ENCODE measurements around the gene NOP56.
"Not testable (repeated sequence)": the region's sequence is repeated elsewhere in the genome, so short reads cannot be mapped to it uniquely, and the experiment has no call there.

Gene NOP56

DNA sequence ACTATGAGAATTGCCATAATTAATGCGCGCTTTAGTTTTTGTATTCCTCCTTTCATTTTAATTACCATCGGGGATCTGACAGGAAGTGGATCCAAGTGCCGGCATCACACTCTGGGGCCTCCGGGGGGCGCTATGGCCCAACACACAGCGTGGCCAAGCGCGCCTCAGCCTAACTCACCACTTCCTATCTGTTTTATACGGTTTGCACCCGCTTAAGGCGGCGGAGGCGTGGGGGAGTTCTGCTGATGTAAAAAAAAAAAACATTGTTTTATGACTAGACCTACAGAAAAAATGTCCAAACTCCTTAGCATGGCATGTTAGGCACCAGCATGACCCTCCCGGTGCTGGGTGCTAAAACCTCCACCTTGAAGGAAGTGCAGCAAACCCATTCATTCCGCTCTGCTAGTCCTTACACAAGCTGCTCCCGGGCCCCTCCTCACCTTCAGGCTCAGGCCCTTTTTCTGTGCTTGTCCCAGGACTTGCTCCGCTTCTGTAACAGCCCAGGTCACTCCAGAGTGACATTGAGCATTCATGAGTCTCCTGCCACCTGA is 35.7 kb downstream of the NOP56 start:
- DNase-seq = peak; percentile 80

DNA sequence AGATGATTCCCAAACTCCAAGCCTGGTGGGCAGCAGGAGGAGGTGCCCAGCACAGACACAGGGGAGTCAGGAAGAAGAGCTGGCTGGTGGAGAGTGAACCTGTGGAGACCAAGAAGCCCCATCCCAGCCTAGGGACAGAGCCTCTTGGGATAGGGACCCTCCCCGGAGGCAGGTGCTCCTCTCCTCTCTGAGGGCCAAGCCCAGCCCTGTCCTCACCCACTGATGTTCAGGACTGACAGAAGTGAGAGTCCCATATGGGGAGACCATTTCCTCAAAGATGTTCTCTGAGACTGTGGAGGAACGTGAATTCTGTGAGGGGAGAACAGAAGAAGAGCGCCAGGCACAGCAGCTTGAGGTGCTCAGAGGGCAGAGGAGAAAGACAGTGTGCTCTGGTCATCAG is 37.8 kb downstream of the NOP56 start:
- DNase-seq = no peak

DNA sequence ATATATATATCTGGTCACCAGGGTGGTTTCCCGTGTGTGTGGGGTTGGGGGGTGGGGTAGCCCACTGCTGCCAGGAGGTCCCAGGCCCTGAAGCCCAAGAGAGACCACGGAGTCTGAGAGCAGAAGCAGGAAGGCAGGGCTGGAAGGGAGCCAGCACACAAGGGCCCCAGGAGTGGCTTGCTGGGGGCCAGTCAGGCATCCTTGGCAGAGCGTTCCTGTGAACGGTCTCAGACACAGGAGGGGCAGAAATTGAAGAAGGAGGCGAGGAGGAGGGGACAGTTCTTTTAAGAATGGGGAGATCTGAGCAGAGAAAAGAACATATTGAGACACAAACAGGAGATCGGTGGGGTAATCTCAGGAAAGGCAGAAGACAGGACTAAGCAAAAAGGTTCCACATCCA is 38.3 kb downstream of the NOP56 start:
- no peak for DNase-seq

DNA sequence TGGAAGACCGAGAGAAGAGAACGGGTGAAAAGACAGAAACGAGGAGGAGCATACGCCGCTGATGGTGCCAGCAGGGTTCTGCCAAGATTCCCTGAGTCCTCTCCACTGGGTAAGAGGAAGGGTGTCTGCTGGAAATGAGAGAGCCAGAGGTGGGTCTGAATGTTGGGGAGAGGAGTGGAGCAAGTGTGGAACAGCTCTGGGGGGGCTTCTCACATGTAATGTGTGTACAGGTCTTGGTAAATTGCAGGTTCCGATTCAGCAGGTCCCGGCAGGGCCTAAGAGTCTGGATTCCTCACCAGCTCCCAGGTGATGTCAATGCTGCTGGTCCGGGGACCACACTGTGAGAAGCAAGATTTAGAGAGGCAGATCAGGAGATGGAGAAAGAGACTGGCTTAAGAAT is 38.7 kb downstream of the NOP56 start:
- DNase-seq = no peak

DNA sequence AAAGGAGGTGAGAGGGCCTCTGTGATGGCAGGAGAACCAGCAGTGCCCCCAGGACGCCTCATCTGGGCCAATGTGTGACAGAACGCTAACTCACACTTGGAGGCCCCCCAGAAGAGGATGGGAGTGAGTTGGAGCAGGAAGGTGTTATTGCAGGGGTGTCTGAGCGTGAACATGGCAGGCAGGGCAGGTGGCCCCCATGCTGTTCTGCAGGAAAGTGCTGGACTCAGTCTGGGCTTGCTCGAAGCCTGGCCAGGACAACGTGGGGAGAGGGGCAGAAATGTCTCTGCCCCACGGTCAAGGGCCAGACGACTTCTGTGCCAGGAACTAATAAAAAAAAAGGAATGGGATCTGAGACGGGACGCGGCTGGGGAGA is 39.2 kb downstream of the NOP56 start:
- no peak for DNase-seq

DNA sequence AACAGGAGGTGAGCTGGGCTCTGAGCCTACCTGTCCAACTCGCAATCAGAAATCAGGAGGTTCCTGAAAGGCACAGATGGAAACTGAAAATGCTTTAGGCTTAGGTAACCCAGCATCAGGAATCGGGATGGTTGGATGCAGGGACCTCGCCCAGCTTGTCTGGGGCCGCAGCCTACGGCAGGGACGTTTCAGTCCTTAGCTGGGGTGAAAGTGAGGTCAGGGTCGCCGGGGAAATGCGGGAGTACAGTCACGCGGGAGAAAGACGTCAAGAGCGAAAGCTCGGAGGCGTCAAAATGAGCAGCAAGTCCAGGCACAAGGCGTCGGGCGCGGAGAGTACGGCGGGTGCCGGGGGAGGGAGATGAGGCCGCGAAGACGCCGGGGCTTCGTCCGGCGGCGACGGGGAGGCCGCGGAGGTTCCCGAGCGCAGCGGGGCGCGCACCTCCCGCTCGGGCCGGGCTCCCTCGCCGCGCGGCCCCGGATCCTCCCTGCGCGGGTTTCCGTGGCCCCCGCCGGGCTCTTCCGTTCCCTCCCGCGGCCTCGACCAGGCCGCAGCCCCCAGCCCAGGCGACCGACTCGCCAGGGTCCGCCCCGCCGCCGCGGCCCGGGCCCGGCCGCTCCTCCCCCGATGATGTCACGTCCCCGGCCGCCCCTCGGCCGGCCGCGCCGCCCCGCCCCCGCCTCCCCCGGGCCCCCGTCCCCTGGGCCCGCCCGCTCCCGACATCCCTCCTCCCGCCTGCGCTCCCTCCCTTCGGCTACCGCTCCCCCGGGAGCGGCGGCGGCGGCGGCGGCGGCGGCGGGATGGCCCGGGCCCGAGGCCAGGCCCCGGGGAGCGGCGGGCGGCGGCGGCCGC is 39.8 kb downstream of the NOP56 start, which contains the start of gene EBF4:
EBF4 (plus strand) TSS at position 745 of the 850 bp plus-strand sequence. CDS start 866 bp downstream, outside the sequence.
- DNase-seq = peak; percentile 63

DNA sequence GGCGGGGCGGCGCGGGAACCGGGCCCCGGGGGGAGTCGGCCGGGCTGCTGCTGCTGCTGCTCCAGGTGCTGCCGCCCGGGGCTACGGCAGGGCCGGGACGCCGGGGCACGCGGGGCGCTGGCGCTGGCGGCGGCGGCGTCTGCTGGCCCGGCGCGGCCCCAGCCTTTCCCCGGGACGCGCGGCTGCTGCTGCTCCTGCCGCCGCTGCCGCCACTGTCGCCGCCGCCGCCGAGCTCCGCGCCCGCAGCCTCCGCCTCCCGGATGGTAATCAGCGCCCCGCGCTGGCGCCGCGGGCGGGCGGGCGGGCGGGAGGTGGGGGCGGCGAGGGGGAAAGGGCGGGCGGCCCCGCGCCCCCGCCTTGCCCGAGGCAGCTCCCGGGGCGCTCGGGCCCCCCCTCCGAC is 40.5 kb downstream of the NOP56 start:
- DNase-seq = no peak

DNA sequence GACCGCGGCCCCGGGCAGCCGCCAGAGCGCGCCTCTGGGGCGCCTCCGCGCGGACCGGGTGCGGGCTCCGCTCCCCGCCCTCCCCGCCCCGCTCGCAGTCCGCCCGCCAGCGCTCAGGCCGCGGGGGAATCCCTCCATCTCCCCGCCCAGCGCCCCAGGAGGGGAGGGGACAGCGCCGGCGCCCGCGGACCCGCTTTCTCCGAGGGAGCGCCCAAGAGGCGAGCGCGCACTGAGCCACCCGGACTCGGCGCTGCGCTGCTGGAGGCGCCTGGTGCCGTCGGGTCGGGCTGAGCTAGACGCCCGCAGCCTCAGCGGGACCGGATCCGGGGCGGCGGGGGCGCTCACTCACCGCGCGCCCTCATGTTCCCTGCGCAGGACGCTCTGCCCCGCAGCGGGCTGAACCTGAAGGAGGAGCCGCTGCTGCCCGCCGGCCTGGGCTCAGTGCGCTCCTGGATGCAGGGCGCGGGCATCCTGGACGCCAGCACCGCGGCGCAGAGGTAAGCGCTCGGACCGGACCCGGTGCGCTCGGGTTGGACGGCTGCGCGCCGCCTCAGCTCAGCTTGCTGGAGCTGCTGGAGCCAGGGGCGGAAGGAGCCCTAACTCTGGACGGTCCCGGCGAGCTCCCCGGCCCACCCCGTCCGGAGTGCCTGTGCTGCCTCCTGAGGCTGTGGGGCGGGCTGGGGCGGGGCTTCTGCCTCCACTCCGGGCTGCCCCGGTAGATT is 41.0 kb downstream of the NOP56 start:
- DNase-seq = peak; percentile 36

DNA sequence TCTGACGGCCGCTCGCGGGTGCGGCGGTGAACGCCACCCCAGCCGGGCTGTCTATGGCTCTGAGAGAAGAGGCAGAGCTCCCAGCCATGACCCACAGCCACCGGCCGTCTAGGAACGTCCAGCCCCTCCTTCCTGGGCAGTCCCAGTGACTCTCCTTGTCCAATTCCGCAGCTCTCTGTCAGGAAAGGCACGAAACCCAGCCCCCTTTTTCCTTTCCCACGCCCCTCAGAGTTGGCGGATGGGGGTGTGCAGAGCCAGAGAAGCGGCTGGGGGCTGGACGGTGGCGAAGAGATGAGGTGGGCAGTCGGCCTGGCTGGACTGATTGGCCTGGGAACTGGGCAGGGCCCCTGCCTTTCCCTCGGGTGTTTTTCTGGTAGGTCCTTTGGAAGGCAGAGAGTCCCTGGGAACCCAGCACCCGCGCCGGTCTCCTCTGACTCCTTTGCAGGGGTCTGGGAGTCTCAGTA is 41.6 kb downstream of the NOP56 start:
- DNase-seq = peak; percentile 12

DNA sequence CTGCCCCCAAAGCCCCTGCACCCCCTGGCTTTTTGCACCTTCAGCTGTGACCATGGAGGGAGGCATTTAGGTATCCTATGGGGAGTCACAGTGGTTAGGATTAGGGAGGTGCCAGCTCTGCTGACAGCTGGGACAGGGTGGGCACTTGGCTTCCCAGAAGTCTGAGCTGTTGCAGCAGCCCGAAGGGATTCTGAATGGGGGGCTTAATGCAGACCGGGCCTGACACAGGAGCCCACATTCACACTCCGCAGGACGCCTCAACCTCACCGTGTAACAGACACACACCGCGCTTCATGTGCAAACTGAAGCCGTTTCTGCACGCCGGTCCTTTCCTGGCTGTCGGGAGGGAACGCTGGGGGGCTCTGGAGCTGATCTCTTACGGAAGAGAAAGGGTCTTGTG is 42.1 kb downstream of the NOP56 start:
- DNase-seq = no peak

DNA sequence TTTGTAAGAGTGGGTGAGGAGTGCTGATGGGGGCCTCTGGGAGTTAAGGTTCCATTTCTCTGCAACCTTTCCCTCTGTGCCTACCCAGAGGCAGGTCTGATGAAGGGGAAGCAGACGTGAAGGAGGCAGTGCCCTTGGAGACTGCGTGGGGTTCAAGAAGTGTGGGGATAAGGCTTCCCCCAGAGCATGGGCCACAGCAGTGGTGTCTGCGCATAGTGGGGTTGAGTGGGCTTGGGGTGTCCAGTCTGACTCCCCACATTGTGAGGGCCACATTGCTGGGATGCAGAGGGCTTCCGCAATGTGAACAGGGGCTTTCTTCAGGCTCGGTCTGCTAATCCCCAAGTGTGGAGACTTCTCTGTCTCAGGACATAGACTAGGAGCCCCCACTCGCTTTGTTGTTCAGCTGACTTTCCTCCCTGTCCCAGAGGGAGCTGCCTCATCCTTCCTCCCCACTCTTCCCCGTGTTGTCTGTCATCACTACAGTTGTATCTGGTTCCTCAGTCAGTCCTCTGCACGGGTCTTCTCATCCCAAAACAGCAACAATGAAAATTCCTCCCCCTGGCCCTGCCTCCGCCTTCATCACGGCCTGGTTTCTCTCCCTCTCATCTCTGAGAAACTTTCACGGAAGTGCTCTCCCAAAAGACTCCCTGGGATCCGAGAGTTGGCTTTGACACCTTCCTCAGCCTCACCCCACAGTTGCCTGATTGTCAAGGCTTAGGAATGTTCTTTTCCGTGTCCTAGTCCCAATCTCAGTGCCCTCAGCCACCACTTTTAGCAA is 43.0 kb downstream of the NOP56 start:
- DNase-seq = no peak

DNA sequence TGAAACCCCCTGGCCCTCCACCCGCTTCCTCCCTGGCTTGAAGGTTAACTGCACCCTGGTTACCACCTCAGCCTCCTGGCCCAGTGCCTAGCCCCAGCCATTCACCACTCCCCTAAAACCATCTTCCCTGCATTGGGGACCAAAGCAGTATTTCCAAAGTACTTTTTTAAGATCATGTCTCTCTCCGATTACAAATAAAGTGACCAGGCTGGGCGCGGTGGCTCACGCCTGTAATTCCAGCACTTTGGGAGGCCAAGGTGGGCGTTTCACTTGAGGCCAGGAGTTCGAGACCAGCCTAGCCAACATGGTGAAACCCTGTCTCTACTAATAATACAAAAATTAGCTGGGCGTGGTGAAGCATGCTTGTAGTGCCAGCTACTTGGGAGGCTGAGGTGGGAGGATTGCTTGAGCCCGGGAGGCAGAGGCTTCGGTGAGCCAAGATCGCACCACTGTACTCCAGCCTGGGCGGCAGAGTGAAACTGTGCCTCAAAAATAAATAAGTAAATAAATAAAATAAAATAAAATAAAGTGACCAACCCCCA is 43.6 kb downstream of the NOP56 start:
- DNase-seq = not testable (repeated sequence)

DNA sequence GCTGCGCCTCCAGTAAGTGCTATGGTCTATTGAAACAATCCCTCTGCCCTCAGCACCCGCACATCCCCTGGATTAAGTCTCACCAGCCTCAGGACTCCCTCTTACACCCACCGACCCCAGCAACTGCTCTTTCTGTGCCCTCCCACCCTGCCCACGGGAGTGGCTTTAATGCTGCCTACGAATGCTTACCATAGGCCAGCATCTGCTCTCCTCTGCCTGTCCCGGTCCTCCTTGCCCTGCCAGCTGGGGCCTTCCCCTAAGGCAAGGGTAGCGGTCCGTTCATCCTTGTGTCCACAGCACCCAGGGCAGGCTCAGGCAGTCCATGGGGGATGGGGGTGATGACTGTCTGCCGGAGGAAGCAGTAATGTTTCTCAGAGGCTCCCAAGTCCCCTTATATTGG is 44.2 kb downstream of the NOP56 start:
- DNase-seq = no peak

DNA sequence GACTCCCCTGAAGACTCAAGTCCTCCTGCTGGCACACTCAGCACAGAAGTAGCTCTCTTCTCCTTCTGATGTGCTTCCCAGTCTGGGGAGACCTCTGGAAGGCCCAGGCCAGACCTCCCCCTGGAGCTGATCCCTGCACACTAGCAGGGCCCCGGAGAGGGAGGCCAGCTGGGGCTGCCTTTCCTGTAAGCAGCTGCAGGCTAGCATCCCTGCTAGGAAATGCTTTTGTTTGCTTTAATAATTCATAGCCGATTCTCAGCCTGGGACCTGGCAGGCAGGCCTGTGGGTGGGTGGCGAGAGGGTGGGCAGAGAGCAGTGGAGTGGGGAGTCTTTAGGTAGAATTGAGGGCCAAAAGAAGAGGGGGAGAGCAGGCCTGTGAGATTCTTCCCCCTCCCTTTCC is 45.3 kb downstream of the NOP56 start:
- DNase-seq = no peak

DNA sequence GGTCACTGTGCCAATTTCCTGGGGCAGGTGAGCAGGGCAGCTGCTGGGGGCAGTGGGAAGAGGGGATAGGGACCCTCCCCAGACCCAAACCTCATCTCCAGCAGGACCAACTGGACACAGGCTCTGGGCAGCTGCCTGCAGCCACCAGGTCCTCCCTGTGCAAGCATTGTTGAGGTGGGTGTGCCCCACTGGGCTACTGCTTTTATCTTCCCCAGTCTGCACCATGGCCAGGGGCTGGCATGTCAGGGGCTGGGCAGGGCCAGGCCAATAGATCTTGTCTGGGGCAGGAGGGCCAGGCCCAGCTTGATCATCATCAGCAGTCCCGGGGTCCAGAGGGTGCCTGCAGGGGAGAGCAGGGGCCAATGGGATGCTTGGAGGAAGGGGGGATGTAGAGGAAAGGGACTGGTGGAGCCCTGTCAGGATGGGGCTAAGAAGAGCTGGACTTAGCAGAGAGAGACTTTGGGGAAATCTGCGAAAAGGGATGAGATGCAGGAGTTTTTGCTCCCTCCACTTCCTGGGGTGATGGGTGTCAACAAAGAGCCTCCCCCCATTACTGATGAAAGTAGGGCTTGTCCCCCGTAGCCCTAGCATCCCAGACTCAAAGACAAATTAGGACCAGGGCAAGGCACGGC is 45.9 kb downstream of the NOP56 start:
- DNase-seq = no peak

DNA sequence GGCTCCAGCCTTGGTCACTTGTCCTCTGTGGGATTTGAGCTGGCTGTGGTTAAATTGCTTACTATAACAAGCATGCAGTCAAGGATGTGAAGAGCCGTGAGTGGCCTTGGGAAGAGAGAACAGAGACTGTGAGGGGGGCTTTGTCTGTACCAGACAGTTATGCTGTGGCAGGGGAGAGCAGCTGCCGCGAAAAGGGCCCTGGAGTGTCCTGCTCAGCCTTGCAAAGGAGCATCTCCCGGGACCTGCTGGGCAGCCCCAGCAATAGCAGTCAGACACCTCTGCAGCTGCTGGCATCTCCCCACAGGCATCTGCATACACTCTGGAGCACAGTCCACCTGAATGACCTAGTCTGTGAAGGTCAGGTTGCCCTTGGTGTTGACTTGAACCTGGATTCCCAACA is 46.5 kb downstream of the NOP56 start:
- DNase-seq = no peak

DNA sequence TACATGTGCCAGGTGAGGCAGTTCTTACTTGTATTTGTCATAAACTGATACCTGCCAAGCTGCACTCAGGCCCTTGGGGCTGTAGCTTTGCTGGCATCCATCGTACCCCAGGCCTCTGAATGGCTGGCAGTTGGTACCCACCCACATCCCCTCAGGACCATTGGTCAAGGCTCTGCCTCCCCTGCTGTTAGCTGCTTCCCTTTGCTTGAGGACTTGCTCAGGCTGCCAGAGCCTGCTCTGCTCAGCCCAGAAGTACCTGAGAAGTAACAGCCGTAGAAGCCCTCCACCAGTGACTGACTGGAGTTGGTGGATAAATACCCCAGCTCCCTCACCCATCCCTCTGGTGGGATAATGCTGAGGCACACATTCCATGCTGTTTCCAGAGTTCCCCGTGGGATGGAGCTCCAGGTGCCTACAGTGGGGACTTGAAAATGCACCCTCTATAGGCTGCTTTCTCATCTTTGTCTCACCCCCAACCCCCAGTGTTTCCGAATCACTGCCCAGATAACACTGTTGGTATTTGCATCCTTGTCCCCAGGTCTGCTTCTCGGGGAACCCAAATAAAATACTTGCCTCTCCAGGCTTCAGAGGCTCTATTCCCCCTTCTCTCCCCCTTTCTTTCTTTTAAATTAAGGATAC is 47.5 kb downstream of the NOP56 start:
- no peak for DNase-seq

DNA sequence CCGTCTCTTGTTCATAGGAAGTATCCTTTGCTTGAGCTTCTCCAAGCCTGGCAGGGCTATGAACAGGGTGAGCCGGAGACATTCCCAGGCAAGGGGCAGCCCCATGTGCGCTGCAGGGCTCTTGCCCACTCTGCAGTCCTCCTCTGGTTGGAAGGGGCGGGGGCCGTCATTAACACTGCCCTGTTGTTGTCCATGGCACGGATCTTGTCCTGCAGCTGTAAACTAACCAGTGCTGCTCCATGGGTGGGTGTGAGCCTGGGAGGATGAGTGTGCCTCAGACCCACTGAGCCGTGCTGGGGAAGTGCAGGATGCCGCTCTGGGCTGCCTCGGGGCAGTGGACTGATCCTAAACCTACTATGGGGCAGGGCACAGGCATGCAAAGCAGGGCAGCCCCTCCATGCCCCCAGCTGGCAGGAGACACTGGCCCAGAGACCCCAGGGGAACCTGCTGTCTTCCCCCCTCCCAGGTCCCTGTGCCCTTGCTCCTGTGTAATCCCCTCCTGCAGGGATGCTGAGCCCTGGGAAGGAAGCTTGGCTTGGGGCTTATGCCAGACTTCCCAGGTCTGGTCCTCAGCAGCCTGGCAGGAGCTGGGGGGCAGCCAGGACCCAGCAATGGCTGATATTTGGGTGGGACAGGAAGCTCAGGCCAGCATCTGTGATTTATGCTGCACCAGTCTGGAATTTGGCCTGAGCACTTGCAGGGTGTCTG is 48.6 kb downstream of the NOP56 start:
- DNase-seq = no peak

DNA sequence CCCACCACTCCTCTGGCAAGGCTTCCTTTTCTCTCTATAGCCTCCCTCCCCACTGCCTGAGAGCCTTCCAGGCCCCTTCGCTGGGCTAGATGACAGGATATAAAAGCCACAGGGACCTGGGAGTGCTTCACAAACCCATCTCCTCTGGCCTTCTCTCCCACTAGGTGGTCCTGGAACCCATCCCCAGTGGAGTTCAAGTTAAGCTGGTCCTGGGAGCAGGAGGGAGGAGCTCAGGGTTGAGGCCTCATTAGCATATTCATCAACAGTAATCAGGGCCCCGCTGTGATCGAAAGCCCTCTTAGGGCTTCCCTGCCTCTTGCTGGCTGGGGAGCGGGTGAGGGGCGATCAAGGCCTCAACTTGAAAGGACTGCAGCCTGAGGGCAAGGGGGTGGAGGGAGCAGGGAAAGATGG is 49.2 kb downstream of the NOP56 start:
- no peak for DNase-seq

DNA sequence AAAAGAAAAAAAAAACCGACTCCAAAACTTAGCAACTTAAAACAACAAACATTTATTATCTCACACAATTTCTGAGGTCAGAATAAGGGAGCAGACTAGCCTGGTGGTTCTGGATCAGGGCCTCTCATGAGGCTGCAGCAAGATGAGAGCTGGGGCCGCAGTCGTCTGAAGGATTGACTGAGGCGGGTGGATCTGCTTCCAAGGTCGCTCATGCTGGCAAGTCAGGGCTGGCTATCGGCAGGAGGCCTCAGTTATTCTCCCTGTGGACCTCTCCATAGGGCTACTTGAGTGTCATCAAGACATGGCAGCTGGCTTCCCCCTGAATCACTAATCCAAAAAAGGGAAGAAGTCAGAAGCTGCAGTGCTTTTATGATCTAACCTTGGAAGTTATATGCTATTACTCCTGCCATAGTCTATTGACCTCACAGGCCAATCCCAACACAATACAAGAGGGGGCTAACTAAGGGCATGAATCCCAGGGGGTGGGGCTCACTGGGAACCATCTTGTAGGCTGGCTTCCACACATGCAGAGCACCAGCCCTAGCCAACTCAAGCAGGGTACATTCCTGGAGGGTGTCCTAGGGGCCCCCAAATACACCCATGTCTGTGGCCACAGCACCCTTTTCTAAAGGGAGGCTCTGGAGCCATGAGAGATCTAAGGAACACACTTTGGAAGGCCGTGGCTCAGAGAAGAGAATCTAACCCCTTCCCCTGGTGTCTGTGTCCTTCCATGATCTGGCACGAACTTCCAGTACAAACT is 51.5 kb downstream of the NOP56 start:
- no peak for DNase-seq

Data from NCI-H510A treated with DMSO at 0.1 percent for 48 hours (cell line).